ENCODE results near the gene WNK2.
"Not testable (repeated sequence)": the region's sequence is repeated elsewhere in the genome, so short reads cannot be mapped to it uniquely, and the experiment has no call there.

The WNK2 gene

DNA sequence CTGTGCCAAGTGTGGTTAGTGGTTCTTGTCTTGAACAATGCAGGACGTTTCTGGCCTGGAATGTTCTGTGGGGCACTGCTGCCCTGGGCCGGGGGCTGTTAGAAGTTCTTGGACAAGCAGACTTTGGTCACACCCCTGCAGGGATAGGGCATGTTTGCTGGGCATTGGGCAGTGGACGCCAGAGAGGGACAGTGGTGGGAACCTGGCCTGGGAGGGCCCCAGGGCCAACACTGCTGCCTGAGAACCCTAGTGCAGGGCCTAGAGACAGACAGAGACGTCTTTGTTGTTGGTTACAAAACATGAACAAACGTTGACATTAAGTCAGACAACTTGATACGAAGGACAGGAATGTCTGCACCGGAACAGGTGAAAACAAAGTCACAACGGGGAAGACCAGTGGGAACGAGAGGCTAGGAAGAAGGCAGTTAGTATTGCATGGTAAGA, 57.0 kb downstream of the WNK2 start:
- no peak for DNase-seq

DNA sequence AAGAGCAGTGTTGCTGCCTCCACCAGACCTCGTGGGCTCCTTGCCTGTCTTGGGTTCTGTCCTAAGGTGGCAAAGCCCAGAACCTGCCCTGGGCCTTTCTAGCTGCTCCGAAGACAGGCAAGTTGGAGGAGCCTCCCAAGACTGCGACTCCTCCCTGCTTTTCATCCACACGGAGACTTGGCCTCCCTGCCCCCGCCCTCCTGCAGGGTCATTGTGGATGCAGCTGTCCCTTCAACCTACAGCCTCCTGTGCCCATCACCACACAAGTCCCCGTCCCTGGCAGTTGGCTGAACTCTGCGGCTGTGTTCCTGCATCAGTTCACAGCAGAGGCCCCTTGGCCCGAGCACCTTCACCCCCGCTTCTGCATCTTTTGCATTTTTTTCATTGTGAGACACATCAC, 59.2 kb downstream of the WNK2 start:
- DNase-seq: no peak

GRCh38 chr9:93244101-93244500, 60.2 kb downstream of the WNK2 start:
- DNase-seq: no peak

GRCh38 chr9:93244510-93245436, 60.8 kb downstream of the WNK2 start:
- no peak for DNase-seq

GRCh38 chr9:93245437-93245970, 61.6 kb downstream of the WNK2 start:
- no peak for DNase-seq

GRCh38 chr9:93246111-93246510, 62.2 kb downstream of the WNK2 start:
- DNase-seq: no peak

GRCh38 chr9:93246526-93246925, 62.6 kb downstream of the WNK2 start:
- DNase-seq: no peak

DNA sequence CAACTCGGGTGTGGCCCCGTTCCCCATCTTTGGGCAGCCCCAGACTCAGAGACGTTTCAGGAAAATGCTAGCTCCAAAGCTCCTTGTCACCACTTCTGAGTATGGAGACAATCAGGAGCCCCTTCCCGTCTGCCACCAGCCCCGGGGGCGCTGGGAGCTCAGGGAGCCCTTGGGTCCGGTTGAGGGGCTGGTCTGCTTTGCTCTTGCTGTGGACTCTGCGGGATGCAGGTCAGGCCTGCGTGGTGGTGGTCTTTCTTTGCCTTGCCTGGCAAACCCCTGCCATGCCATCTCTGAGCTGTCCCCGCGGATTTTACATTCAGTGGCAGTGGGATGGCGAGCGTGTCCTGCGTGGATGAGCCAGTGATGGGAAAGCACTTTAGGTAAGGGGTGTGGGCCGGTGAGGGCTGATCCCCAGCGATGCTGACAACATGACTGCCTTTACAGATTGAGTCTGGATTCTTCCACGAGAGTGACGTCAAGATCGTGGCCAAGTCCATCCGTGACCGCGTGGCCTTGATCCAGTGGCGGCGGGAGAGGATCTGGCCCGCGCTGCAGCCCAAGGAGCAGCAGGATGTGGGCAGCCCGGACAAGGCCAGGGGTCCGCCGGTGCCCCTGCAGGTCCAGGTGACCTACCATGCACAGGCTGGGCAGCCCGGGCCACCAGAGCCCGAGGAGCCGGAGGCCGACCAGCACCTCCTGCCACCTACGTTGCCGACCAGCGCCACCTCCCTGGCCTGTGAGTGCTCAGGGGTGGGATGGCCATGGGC, 63.3 kb downstream of the WNK2 start:
- no peak for DNase-seq

DNA sequence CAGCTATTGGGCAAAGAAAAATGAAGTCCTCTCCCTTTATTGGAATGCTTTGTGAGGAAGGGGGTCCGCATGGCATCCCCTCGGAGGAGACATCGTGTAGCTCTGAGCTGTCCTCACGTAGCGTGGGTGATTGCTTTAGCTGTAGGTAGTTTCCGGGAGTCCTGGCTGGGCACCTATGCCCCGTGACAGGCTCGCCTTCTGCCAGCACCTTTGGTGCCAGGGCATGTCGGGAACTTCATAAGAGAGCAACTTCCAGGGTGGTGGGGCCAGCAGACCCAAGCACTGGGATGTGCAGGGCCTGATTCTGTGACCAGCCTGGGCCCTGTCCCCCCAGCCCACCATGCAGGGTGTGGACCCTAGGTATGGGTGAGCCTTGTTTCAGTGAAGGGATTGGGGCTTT, 64.0 kb downstream of the WNK2 start:
- no peak for DNase-seq

DNA sequence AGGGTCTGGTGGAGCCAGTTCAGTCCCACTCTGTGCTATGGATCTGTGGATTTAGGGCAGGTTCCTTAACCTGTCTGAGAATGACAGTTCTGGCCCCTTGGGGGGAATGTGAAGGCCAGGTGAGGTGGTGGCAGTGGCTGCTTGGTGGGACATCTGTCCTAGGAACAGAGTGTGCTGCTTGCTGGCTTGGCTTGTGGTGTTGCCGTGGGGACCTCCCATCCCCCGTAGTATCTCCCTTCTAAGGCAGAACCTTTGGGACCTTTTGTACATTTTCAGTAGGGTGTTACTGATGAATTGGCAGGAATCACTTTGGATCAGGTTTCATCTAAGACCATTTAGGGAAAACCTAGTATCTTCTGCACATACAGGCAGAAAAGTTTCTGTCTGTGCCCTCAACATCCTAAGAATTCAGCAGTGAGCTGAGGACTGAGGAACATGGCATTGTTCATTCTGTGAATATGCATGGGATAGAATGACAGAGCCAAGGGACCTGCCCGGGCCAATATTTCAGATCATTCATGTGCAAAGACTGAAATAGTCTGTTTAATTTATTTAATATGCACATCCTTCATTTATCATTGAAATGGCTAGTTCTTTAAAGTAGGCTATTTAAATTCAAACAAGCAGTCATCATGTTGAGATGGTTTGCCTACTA, 64.6 kb downstream of the WNK2 start:
- DNase-seq: no peak

- no peak for DNase-seq
These were observed 66.2 kb downstream of the WNK2 start for GRCh38 chr9:93250185-93250584.

- DNase-seq: not testable (repeated sequence)
These were observed 67.4 kb downstream of the WNK2 start for GRCh38 chr9:93251309-93251708.

DNA sequence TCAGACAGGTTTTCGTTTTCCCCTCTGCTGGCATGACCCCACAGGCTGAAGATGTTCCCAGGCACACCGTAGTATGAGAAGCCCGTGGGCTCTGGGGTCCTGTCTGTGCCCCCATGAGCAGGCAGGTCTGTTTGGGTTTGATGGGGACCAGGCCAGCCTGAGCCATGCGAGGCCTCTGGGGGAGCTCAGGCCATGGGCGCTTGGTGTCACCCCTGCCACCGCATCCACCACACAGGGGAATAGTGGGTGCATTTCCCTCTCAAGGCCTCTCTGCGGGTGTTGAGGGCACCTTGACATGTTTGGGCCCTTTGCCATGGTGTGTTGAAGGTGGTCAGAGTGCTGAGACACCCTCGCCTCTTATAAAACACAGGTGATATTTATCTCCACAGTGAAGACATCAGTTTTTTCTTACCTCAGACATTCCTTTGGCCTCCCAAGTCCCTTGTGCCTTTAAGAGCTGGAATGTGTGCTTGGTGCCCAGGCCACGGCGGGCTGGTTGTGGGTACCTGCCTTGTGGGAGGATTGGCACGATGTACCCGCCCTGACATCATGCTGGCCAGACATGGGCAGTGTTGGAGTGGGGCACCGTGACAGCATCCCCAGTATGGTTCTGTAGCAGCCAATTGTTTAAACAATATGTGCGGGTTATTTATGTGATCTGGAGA, 68.3 kb downstream of the WNK2 start:
- no peak for DNase-seq

DNA sequence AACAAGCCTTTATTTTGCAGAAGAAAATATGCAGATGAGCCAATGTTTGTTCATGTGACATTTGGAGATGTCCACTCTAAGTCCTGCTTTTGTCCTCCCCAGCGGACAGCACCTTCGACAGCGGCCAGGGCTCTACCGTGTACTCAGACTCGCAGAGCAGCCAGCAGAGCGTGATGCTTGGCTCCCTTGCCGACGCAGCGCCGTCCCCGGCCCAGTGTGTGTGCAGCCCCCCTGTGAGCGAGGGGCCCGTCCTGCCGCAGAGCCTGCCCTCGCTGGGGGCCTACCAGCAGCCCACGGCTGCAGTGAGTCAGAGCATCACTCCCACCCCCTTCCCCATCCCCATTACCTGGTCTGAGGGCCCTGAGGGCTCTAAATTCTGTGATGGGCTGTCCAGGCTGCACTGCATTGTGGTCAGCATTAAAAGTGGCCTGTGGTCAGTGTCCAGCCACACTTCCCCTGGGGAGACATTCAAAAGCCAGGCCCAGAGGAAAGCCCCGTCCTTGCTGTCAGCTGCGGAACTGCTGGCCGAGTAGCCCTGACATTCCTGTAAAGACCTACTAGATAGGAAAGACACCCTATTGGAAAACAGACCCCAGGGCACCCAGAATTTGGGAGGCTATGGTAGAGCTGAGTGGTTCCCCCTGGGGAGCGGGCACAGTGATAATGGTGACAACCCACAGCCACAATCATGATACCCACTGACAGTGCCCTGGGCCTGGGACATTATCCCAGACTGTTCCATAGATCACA, 69.0 kb downstream of the WNK2 start:
- DNase-seq: no peak

- no peak for DNase-seq
These were observed 69.7 kb downstream of the WNK2 start for GRCh38 chr9:93253633-93254032.

- DNase-seq: no peak
These were observed 70.1 kb downstream of the WNK2 start for GRCh38 chr9:93254061-93254481.

DNA sequence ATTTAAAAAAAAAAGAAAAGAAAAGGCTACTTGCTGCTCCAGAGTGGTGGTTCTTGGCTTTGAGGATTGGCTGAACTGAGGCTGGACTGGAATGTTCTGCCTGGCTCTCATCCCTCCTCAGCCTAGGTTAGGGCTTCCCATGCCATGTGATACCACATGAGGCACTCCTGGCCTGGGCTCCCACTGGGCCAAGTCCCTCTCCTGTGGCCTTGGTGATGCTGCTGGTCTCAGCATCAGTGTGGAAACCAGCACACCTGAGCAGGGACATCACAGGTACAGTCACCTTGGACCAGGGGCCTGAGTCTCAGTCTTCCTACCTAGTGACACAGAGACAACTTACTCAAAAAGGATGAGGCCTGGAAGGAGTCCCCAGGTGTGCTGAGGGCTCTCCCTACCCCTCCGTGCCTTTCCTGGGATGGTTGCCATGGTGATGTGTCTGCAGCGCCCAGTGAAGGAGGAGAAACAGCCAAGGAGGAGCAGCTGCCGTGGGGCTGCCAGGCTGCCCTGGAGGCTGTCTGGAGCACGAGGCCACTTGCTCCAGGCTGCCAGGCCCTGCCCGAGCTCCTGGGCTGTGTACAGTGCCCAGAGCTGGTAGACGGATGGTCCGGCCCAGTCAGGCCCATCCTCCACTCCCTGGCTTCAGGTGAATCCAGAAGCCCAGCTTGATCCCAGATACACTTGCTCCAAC, 71.0 kb downstream of the WNK2 start:
- no peak for DNase-seq

DNA sequence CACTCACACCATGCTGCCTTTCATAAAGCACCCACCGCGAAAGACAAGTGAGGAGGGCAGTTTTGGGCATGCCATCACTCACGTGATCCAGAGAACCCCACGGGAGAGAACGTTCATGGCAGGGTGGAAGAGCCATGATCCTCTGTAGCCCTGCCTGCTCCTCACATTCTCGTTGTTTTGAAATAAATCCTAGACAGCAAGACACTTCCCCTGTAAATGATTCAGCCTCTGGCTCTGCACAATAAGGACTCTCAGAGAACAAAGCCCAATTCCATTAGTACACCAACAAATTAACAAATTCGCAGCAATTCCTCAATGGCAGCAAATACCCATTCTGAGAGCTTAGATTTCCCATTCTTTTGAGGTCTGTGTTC, 71.5 kb downstream of the WNK2 start:
- DNase-seq: no peak

- no peak for DNase-seq
These were observed 72.3 kb downstream of the WNK2 start for GRCh38 chr9:93255994-93256877.

Data from activated CD4-positive, alpha-beta T cell treated with anti-CD3 and anti-CD28 coated beads, Interleukin-2, Interleukin-6, amounts not matched to agents 100 ng/mL and 50 ng/mL, durations not matched to agents 16 hours and 8 hours (primary cell).